HFFc6 (cell line): ENCODE measurements around the gene TMEM154. TPM values are rescaled to one million over a fixed set of nuclear protein-coding genes. Genes with fewer than 3 reads are reported as not detected.
A peak's percentile ranks its signal among the peaks of the same experiment; 100 is the strongest.

Experiments
- DNase-seq: peaks from one replicate; pipeline ENCODE4 v3.0.0-alpha.2; 2018
- H3K27ac Mint-ChIP-seq: 2 replicates; pipeline ENCODE4 v1.8.0; 2020; ENCODE audit warnings: mild to moderate bottlenecking, mixed read lengths
- H3K27me3 Mint-ChIP-seq: 2 replicates; pipeline ENCODE4 v1.8.0; 2021; ENCODE audit warnings: mild to moderate bottlenecking, moderate library complexity, mixed read lengths; ENCODE audit not compliant: insufficient read depth
- H3K36me3 Mint-ChIP-seq: 2 replicates; pipeline ENCODE4 v1.8.0; 2021; ENCODE audit warnings: low read depth, mixed read lengths
- H3K4me1 Mint-ChIP-seq: 2 replicates; pipeline ENCODE4 v1.8.0; 2020; ENCODE audit warnings: low read depth, mixed read lengths
- H3K4me3 Mint-ChIP-seq: 2 replicates; pipeline ENCODE4 v1.8.0; 2020; ENCODE audit warnings: mild to moderate bottlenecking, moderate library complexity, mixed read lengths
- H3K9me3 Mint-ChIP-seq: 2 replicates; pipeline ENCODE4 v1.8.0; 2020; ENCODE audit warnings: mild to moderate bottlenecking, mixed read lengths
- CTCF ChIP-seq: fragments of 200-600 bp; sonication (generic); IDR thresholded peaks from 2 replicates; pipeline ENCODE4 v1.5.0; 2021; ENCODE audit warnings: antibody characterized with exemption, mild to moderate bottlenecking
- total RNA-seq, 6 experiments: library from RNA; stranded (reverse); fragmentation: NEBNext Ultra II Directional; extraction: Animal tissue kit (Norgen Biotek cat#: 25700); gene quantifications; 2 replicates in 1 of 6; 3 replicates in 5 of 6; pipeline ENCODE4 v1.2.3, GENCODE V29; 2021

TMEM154 gene
- total RNA-seq, 6 experiments from 2014 or later = 0.23 to 4.0 (median 0.95) TPM

DNA sequence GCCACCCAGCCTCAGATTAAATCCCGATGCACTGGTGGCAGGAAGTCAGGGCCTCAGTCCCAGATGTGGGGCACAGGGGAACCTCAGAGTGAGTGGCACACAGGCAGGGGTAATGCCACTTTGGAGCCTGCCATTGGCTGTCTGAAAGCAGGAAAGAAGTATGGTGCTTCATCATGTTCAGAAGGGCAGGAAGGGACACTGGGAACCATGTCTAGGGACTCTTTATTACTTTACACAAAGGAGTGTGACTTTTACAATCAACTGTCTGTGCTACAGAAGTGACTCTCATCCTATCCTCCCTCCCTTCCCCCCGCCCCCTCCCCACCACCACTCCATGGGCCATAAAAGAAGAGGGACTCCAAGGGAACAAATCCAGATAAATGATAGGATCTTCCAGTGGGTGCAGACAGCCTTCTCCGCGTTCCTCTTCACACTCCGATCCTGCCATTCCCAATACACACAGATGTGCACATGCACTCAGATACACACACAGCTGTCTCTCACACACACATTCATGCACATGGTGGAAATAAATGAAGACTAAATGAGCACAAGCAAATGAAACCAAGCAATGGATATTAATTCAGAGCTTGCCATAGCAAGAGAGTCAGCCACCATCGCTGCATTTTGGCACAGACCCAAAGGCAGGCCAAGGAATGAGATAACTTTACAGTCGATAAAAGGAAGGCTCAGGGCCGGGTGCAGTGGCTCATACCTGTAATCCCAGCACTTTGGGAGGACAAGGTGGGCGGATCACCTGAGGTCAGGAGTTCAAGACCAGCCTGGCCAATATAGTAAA is 2.5 kb upstream of the TMEM154 start:
- Mint-ChIP-seq H3K36me3 (no peaks in the 10 kb centered on the region), H3K27me3 (peaks cover 16% of the 10 kb centered on the region), H3K9me3 (no peaks in the 10 kb centered on the region), H3K4me1 (peaks cover 38% of the 10 kb centered on the region), H3K4me3 (no peak overlapping the region), H3K27ac (no peak overlapping the region)
- no peak for TF ChIP-seq CTCF
- no peak for DNase-seq

- Mint-ChIP-seq H3K27me3 (peaks cover 9% of the 10 kb centered on the region), H3K27ac (peak overlapping the region; percentile 22; the same call in 1 of the 2 replicates), H3K4me1 (peaks cover 46% of the 10 kb centered on the region), H3K36me3 (no peaks in the 10 kb centered on the region), H3K9me3 (no peaks in the 10 kb centered on the region), H3K4me3 (peak overlapping the region; percentile 36)
- TF ChIP-seq CTCF = no peak
- DNase-seq = peak; percentile 70
These were observed 1.3 kb upstream of the TMEM154 start for GRCh38 chr4:152680988-152681603.

DNA sequence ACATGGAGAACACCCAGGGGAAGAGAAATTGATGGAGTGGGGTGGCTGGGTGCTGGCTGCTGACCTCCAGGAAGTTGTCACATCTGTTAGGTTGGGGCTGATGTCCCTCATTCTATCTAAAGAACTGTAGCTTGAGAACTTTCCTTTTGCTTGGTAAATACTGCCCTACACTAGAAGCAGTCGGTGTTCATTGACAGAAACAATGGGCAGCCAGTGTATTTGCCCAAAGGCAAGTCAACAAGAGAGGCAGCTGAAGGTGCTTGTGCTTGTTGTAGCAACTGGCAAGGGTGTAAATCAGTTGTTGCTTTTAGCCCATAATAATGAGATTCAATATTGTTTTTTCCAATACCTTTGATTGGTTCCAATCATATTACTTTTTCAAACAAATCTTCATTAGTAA is 956 bp downstream of the TMEM154 start:
- peaks cover 7% of the 10 kb centered on the region for H3K27me3 Mint-ChIP-seq
- no peaks in the 10 kb centered on the region for H3K9me3 Mint-ChIP-seq
- TF ChIP-seq CTCF = no peak
- DNase-seq = no peak
- H3K4me1 Mint-ChIP-seq = peaks cover 46% of the 10 kb centered on the region
- H3K27ac Mint-ChIP-seq = no peak overlapping the region
- no peaks in the 10 kb centered on the region for H3K36me3 Mint-ChIP-seq
- no peak overlapping the region; the same call in 1 of the 2 replicates for H3K4me3 Mint-ChIP-seq

DNA sequence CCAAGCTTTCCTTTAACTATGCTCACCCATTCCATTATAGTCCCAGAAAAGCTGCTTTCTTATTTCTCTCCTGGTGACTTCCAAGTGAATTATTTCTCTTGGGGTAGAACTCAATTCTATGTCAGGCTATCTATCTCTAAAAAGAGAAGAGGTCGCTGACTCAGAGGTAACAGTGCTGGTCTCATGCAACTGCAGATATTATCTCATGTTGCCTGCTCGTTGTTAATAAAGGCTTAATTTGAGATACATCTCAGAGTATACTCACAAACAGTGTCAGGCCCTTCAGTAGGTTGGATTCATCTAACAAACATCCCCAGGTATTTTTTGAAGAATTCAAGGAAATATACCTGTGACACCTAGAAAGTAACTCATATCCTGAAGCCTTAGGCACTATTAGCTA is 2.7 kb downstream of the TMEM154 start:
- Mint-ChIP-seq H3K9me3 (no peaks in the 10 kb centered on the region), H3K36me3 (no peaks in the 10 kb centered on the region), H3K27me3 (peaks cover 4% of the 10 kb centered on the region; the same call in 1 of the 2 replicates), H3K4me1 (peaks cover 46% of the 10 kb centered on the region), H3K27ac (no peak overlapping the region), H3K4me3 (no peak overlapping the region)
- TF ChIP-seq CTCF = no peak
- DNase-seq = peak; percentile 8

- no peak overlapping the region for H3K27ac Mint-ChIP-seq
- H3K9me3 Mint-ChIP-seq = no peaks in the 10 kb centered on the region
- DNase-seq = no peak
- H3K4me3 Mint-ChIP-seq = no peak overlapping the region
- no peak for TF ChIP-seq CTCF
- peaks cover 39% of the 10 kb centered on the region for H3K4me1 Mint-ChIP-seq
- peaks cover 4% of the 10 kb centered on the region; the same call in 1 of the 2 replicates for H3K27me3 Mint-ChIP-seq
- no peaks in the 10 kb centered on the region for H3K36me3 Mint-ChIP-seq
These were observed 3.5 kb downstream of the TMEM154 start for GRCh38 chr4:152676052-152676854.
